ENCODE measurements around the gene MPPE1. TPM values are rescaled to one million over a fixed set of nuclear protein-coding genes. Genes with fewer than 3 reads are reported as not detected.

MPPE1 gene
- total and polyA plus RNA-seq, 10 of the 15 experiments (the other 5 are each of a cell fraction or from before 2014, with no cell fraction given): 13.8 to 34.5 (median 27.6) TPM

DNA sequence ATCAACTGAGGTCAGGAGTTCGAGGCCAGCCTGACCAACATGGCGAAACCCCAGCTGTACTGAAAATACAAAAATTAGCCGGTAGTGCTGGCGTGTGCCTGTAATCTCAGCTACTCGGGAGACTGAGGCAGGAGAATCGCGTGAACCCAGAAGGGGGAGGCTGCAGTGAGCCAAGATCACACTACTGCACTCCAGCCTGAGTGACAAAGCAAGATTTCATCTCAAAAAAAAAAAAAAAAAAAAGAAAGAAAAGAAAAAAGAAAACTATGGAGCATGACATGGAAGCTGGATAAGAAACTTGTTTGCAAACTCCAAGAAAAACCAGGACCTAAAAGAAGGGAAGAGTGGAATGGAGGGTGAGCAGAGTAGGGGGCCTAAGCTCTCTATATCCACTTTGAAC, 58.8 kb downstream of the MPPE1 start:
- no peak overlapping the region for H3K4me2 ChIP-seq (ENCODE audit: control insufficient read depth, insufficient read depth)
- H2AFZ ChIP-seq (ENCODE audit: control insufficient read depth, low read depth, low read length): no peak overlapping the region
- POLR2A ChIA-PET: interaction anchor here (1.0 kb wide), 1 partner anchor 14 kb away, joined by 3 read pairs; no protein-coding TSS in a partner anchor
- DNase-seq (ENCODE audit: low read depth, low spot score) (no peak), ATAC-seq (no peak), FAIRE-seq (no peak)
- no peaks in the 10 kb centered on the region for H3K36me3 ChIP-seq (ENCODE audit: control insufficient read depth in 2 of 2, insufficient read depth in 2 of 2, low read length in 1 of 2)
- H3K4me3 ChIP-seq: no peak overlapping the region
- RAD21 ChIA-PET (ENCODE audit: unreplicated experiment): interaction anchor here (1.2 kb wide), 1 partner anchor 89 kb away, joined by 3 read pairs; no protein-coding TSS in a partner anchor
- H3K4me1 ChIP-seq (ENCODE audit: control insufficient read depth, insufficient read depth, low read length): peaks cover 17% of the 10 kb centered on the region
- BruUV-seq (replicated peaks): no TSS peak
- in situ Hi-C loops (cut with MboI): no loop called here
- no peaks in the 10 kb centered on the region for H3K9me3 ChIP-seq (replicated peaks; ENCODE audit: control insufficient read depth, insufficient read depth, low read length)
- CTCF ChIA-PET: interaction anchor here (0.7 to 2.1 kb wide), 4 partner anchors 21 to 116 kb away, joined by 3 to 6 read pairs (median 3); no protein-coding TSS in a partner anchor
- peaks cover 24% of the 10 kb centered on the region for H3K79me2 ChIP-seq (ENCODE audit: control insufficient read depth, insufficient read depth, low read length)
- no peak overlapping the region for H3K27ac ChIP-seq (ENCODE audit: control insufficient read depth, insufficient read depth)
- WGBS (ENCODE audit: insufficient coverage, insufficient replicate concordance, low lambda C conversion rate, missing lambda C conversion rate): 69% methylated on average over 7 of the region's 7 CpGs
- TF ChIP-seq, protein P1, sequence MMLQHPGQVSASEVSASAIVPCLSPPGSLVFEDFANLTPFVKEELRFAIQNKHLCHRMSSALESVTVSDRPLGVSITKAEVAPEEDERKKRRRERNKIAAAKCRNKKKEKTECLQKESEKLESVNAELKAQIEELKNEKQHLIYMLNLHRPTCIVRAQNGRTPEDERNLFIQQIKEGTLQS (IDR thresholded peaks at IDR 0.05; ENCODE audit: borderline replicate concordance, extremely low read depth, low read depth, low read length): no peak
- TF ChIP-seq POLR2AphosphoS2 (IDR thresholded peaks at IDR 0.05; ENCODE audit: low read depth, low read length): no peak
- TF ChIP-seq, protein P2, sequence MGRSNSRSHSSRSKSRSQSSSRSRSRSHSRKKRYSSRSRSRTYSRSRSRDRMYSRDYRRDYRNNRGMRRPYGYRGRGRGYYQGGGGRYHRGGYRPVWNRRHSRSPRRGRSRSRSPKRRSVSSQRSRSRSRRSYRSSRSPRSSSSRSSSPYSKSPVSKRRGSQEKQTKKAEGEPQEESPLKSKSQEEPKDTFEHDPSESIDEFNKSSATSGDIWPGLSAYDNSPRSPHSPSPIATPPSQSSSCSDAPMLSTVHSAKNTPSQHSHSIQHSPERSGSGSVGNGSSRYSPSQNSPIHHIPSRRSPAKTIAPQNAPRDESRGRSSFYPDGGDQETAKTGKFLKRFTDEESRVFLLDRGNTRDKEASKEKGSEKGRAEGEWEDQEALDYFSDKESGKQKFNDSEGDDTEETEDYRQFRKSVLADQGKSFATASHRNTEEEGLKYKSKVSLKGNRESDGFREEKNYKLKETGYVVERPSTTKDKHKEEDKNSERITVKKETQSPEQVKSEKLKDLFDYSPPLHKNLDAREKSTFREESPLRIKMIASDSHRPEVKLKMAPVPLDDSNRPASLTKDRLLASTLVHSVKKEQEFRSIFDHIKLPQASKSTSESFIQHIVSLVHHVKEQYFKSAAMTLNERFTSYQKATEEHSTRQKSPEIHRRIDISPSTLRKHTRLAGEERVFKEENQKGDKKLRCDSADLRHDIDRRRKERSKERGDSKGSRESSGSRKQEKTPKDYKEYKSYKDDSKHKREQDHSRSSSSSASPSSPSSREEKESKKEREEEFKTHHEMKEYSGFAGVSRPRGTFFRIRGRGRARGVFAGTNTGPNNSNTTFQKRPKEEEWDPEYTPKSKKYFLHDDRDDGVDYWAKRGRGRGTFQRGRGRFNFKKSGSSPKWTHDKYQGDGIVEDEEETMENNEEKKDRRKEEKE (IDR thresholded peaks at IDR 0.05): no peak
- no peak for TF ChIP-seq NR2C2 (IDR thresholded peaks at IDR 0.05; ENCODE audit: borderline replicate concordance, control insufficient read depth, insufficient read length, low read depth)
- no peak for TF ChIP-seq BRCA1 (IDR thresholded peaks at IDR 0.05; ENCODE audit: low read depth, low read length)
- TF ChIP-seq CHD4 (IDR thresholded peaks at IDR 0.05): no peak
- no peak for TF ChIP-seq KDM1A (IDR thresholded peaks at IDR 0.05; ENCODE audit: borderline replicate concordance)
- no peak for TF ChIP-seq SMAD5 (IDR thresholded peaks at IDR 0.05; ENCODE audit: low read depth)
- TF ChIP-seq, protein P3, sequence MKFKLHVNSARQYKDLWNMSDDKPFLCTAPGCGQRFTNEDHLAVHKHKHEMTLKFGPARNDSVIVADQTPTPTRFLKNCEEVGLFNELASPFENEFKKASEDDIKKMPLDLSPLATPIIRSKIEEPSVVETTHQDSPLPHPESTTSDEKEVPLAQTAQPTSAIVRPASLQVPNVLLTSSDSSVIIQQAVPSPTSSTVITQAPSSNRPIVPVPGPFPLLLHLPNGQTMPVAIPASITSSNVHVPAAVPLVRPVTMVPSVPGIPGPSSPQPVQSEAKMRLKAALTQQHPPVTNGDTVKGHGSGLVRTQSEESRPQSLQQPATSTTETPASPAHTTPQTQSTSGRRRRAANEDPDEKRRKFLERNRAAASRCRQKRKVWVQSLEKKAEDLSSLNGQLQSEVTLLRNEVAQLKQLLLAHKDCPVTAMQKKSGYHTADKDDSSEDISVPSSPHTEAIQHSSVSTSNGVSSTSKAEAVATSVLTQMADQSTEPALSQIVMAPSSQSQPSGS (IDR thresholded peaks at IDR 0.05; ENCODE audit: low read length): no peak
- TF ChIP-seq FOS (IDR thresholded peaks at IDR 0.05; ENCODE audit: borderline replicate concordance, extremely low read depth, insufficient read length): no peak
- no peak for TF ChIP-seq MXI1 (IDR thresholded peaks at IDR 0.05; ENCODE audit: low read depth, low read length)
- no peak for TF ChIP-seq NFYB (IDR thresholded peaks at IDR 0.05; ENCODE audit: insufficient read depth, low read depth, low read length)
- TF ChIP-seq RELA (IDR thresholded peaks at IDR 0.05; ENCODE audit: borderline replicate concordance, partially characterized antibody): no peak
- no peak overlapping the region for H3K9ac ChIP-seq (ENCODE audit: control insufficient read depth, insufficient read depth, low read length)
- no peaks in the 10 kb centered on the region for H4K20me1 ChIP-seq (ENCODE audit: control insufficient read depth, insufficient read depth)
- intact Hi-C loops (cut with micrococcal nuclease; ENCODE audit: unreplicated experiment): no loop called here
- SMC1A ChIA-PET (ENCODE audit: uncharacterized antibody, unreplicated experiment): interaction anchor here (1.6 to 1.7 kb wide), 2 partner anchors 10 to 89 kb away, joined by 4 to 5 read pairs; no protein-coding TSS in a partner anchor
- H3K27me3 ChIP-seq (replicated peaks in 1 of 2; ENCODE audit: control insufficient read depth in 2 of 2, insufficient read depth in 2 of 2, low read length in 1 of 2): no peaks in the 10 kb centered on the region; a peak in 1 of 4 replicates

Data from GM12878 (cell line).